ENCODE data around the gene FITM1.

FITM1 gene

DNA sequence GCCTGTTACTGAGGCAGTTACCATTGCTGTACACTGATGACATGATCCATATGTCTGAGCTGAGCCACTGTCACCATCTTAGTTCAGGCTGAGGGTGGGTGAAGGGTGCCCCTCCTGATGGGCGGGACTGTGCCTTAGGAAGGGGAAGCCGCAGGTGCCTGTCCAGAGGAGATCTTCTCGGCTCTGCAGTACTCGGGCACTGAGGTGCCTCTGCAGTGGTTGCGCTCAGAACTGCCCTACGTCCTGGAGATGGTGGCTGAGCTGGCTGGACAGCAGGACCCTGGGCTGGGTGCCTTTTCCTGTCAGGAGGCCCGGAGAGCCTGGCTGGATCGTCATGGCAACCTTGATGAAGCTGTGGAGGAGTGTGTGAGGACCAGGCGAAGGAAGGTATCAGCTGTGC lies 20.5 kb downstream of the FITM1 start:
- no peak for DNase-seq (ENCODE audit: low spot score)
- TF ChIP-seq CTCF (conservative IDR thresholded peaks at IDR 0.05; ENCODE audit: low read depth) = no peak
- ChIA-PET POLR2A (ENCODE audit: low non-redundant PET) (no interaction called here), CTCF (interaction anchor here (1.9 kb wide), 1 partner anchor 10 kb away, joined by 9 read pairs; the partner anchor contains the start of gene IRF9)
- peak overlapping the region; percentile 28; the same call in 1 of the 2 replicates for H3K27ac ChIP-seq

DNA sequence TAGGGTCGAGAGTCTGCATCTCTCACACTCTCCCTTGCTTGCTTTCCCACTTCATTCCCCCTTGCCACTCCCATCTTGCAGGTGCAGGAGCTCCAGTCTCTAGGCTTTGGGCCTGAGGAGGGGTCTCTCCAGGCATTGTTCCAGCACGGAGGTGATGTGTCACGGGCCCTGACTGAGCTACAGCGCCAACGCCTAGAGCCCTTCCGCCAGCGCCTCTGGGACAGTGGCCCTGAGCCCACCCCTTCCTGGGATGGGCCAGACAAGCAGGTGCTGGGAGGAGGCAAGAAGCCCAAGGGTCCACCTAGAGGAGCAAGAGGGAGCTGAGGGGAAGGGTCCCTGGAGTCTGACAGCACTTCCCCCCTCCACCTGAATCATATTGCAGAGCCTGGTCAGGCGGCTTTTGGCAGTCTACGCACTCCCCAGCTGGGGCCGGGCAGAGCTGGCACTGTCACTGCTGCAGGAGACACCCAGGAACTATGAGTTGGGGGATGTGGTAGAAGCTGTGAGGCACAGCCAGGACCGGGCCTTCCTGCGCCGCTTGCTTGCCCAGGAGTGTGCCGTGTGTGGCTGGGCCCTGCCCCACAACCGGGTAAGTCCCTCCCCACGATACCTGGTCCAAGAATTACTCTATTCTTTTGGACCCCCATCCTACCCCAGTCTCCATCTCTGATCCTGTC lies 21.1 kb downstream of the FITM1 start:
- no peak for DNase-seq (ENCODE audit: low spot score)
- ChIA-PET CTCF (interaction anchor here (0.6 to 1.9 kb wide), 2 partner anchors 9 to 22 kb away, joined by 3 to 9 read pairs; partner anchors contain the start of gene IRF9), POLR2A (ENCODE audit: low non-redundant PET) (no interaction called here)
- peak overlapping the region; percentile 28; the same call in 1 of the 2 replicates for H3K27ac ChIP-seq
- TF ChIP-seq CTCF (conservative IDR thresholded peaks at IDR 0.05; ENCODE audit: low read depth) = no peak

DNA sequence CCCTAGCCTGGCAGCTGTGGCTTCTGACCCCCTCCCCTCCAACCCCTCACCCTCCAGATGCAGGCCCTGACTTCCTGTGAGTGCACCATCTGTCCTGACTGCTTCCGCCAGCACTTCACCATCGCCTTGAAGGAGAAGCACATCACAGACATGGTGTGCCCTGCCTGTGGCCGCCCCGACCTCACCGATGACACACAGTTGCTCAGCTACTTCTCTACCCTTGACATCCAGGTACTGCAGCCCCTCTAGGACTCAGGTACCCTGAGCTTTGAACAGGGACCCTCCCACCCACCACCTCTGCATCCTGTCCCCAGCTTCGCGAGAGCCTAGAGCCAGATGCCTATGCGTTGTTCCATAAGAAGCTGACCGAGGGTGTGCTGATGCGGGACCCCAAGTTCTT lies 24.6 kb downstream of the FITM1 start:
- peak overlapping the region; percentile 6; the same call in 1 of the 2 replicates for H3K27ac ChIP-seq
- DNase-seq (ENCODE audit: low spot score) = no peak
- TF ChIP-seq CTCF (conservative IDR thresholded peaks at IDR 0.05; ENCODE audit: low read depth) = no peak
- POLR2A ChIA-PET (ENCODE audit: low non-redundant PET) = no interaction called here
- CTCF ChIA-PET = interaction anchor here (0.6 kb wide), 2 partner anchors 14 to 27 kb away, joined by 3 read pairs; partner anchors contain the start of gene EMC9

- ChIA-PET CTCF (interaction anchor here (0.6 kb wide), 1 partner anchor 103 kb away, joined by 3 read pairs; no protein-coding TSS in a partner anchor), POLR2A (ENCODE audit: low non-redundant PET) (no interaction called here)
- TF ChIP-seq CTCF (conservative IDR thresholded peaks at IDR 0.05; ENCODE audit: low read depth) = no peak
Measured at GRCh38 chr14:24156840-24157239, 26.4 kb downstream of the FITM1 start.

GRCh38 chr14:24157331-24157730 lies 26.9 kb downstream of the FITM1 start:
- CTCF ChIA-PET = interaction anchor here (0.5 to 0.6 kb wide), 2 partner anchors 48 to 104 kb away, joined by 3 read pairs; no protein-coding TSS in a partner anchor
- H3K27ac ChIP-seq = peak overlapping the region; percentile 53
- no peak for DNase-seq (ENCODE audit: low spot score)
- no peak for TF ChIP-seq CTCF (conservative IDR thresholded peaks at IDR 0.05; ENCODE audit: low read depth)
- POLR2A ChIA-PET (ENCODE audit: low non-redundant PET) = no interaction called here

More at GRCh38 chr14:24156840-24157239, 26.4 kb downstream of the FITM1 start:
- no peak for DNase-seq (ENCODE audit: low spot score)
- H3K27ac ChIP-seq = peak overlapping the region; percentile 53

DNA sequence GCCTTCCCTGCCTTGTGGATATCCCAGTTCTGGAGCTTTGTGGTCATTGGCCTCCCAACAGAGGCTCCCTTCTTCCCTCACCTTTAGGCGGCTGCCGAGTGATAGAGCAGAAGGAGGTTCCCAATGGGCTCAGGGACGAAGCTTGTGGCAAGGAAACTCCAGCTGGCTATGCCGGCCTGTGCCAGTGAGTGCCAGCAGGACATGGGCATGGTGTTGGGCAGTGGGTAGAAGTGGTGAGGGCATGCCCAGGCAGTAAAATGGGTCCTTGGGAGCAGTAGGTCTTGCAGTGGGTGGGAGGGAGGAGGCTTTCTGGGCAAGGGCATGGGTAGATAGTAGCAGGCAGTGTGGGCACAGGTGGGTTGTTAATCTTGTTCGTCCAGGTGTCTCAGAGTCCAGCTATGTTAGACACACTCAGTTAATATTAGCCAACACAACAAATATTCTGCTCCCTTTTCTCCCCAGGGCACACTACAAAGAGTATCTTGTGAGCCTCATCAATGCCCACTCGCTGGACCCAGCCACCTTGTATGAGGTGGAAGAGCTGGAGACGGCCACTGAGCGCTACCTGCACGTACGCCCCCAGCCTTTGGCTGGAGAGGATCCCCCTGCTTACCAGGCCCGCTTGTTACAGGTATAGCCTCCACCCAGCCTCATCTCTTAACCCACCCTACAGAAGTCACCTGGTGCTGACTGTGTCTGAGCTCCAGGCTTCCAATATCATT lies 29.5 kb downstream of the FITM1 start:
- peak overlapping the region; percentile 90 for H3K27ac ChIP-seq
- CTCF ChIA-PET = interaction anchor here (0.6 to 2.0 kb wide), 6 partner anchors 8 to 54 kb away, joined by 3 to 10 read pairs (median 6); partner anchors contain the start of genes PSME1, PSME2 and RNF31
- POLR2A ChIA-PET (ENCODE audit: low non-redundant PET) = no interaction called here
- DNase-seq (ENCODE audit: low spot score) = no peak
- no peak for TF ChIP-seq CTCF (conservative IDR thresholded peaks at IDR 0.05; ENCODE audit: low read depth)

Data from RWPE1 (cell line).